CD4-positive, alpha-beta T cell treated with Interleukin-10 for 1 hour (primary cell): ENCODE data around the gene NR3C2.

Source experiments
- DNase-seq: peaks from one replicate; pipeline ENCODE4 v3.0.0-alpha.2; 2020

Gene NR3C2

DNA sequence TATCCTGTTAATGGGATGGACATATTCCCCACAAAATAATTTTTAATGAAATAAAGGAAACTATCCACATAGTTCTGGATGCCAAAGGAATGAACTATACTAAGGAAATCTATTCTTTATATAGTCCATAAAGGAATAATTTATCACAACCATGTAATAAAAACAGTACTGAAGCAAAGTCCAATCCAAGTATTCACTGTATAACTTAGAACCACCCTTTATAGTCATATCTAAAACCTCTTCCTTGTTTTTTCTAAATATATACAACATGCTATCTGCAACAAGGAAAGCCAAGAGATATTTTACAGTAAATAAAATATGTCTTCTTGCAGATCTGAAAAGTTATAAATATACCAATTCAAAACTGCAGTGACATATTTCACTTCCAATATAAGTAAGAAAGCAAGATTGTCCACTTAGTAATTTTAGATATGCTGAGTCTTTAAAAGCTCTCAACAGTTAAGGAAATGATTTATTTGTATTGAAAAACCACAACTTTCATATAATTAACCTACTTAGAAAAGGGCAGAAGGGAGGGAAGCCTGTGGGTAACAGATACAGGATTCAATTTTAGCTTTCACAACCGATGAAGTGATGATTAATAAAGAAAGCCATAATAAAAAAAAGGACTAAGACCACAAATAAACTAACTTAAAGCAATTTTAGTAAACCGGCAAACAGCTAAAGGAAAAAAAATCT is 8.0 kb downstream of the NR3C2 start:
- no peak for DNase-seq

DNA sequence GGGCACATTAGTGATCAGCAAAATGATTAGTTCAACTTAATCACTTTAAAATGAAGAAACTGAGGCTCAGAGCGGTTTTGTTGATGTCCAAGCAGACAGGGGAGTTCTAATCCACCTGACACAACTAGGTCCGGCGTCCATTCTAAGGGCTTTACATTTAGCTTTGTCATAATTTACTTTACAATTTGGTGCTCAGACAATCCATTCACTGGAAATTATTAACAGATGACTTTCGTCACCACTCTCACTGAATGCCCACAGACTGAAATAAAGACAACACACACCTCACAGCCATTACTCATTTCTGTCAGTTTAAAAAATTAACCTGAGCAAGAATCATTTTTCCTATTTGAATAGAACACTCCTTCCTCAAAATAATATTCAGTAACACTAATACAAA is 10.8 kb downstream of the NR3C2 start:
- no peak for DNase-seq

DNA sequence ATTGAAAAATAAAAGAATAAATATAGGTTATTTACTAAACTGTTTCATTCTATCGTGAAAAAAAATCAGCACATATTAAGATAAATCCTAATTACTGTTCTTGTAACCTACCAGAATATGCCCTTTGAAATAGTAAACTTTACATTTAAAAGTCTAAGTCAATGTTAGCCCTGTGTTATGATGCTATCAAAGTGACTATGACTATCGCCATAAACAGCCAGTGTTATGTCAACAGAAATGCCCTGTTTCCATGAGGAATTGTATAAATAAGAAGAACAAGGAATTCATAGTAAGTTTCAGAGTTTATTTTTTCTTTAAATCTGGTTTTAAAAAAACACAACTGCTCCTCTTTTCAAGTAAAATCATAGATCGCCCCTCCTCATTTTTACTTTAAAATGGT is 11.4 kb downstream of the NR3C2 start:
- no peak for DNase-seq

DNA sequence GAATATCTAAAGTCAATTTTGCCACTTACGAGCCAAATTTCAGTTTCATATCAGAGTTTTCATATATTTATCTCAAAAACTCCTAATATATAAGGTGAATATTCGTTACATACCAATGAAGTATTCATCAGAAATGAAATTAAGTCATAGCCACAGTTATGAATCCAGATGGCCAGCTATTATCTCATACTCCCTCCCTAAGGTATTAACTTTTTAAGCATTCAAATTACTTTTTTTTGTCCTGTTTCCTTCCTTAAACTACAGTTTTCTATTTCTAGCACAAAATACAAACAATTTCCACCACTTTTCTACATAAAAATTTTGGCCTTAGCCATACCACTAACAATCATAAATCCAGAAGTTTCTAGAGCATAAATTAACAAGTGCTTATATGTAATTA is 13.0 kb downstream of the NR3C2 start:
- no peak for DNase-seq

DNA sequence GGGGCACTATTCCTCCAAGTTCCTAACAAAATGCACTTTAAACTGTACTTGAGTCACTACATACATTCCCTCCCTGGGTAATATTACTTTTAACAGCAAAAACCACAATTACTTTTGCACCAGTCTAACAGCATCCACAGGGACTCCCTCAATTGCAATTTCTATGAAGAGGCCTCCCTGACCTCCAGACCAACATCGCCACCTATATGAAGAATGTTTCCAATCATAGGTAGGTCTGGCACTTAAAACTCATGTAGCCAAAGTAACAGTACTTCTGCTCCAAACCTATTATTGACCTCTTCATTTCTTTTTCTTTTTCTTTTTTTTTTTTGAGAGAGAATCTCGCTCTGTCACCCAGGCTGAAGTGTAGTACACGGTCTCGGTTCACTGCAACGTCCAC is 15.6 kb downstream of the NR3C2 start:
- no peak for DNase-seq

DNA sequence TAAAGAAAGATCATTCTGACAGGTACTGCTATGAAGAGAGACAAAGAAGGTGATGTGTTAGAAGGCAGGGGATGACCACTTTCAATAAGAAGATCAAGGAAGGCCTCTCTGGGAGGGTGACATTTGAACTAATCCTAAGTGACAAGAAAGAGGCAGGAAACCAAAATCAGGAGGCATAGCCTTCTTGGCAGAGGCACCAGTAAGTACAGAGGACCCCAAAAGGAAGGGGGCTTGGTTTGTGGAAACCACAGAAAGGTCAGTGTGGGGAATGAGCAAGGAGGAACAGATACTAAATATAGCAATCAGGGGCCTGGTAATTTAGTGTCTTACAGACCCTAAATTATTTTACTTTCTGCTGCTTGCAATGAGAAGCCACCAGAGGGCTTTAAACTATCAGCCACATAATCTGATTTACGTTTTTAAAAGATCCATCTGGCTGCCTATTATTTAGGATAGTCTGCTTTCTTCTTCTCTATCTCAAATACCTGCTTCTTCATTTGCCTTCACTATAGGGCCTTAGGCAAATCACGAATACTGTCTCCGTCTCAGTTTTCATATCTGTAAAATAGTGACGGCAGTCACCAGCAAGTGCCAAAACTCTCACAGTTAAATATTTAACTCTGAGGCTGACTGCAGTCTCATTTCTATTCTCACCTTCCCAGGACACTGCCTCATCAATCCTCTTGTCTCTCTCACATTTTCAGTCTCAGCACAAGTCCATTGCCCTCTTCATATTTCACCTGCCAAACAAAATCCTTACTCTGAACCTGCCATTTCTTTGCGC is 16.7 kb downstream of the NR3C2 start:
- DNase-seq = no peak

DNA sequence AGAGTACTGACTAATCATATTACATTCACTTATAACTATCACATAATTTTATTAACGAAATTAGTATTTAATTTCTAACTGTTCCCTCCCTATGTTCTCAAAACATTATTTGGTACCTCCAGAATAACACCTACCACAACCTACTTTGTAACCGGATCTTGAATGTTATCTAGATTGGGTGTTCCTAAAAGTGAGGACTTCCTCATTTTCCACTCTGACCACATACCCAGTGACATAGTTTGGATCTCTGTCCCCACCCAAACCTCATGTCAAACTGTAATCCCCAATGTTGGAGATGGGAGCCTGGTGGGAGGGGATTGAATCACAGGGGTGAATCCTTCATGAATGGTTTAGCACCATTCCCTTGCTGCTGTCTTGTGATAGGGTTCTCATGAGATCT is 21.8 kb downstream of the NR3C2 start:
- no peak for DNase-seq

DNA sequence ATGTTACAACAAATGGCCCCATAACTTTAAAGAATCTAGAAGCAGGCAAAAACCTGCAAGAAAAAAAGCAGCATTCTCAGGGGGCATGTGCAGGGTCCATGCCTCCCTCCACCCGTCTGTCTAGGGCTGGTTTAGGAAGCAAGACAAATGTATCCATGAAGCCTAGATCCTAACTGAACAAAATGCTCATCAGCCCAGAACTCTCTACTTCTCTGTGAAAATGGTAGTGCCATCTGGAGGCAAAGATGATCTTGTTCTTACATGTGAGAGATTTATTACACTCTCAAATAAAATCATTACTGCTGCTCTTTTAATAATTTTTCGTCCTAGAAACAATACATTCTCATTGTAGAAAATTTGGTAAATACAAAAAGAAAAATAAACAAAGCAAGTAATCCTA is 26.7 kb downstream of the NR3C2 start:
- no peak for DNase-seq

DNA sequence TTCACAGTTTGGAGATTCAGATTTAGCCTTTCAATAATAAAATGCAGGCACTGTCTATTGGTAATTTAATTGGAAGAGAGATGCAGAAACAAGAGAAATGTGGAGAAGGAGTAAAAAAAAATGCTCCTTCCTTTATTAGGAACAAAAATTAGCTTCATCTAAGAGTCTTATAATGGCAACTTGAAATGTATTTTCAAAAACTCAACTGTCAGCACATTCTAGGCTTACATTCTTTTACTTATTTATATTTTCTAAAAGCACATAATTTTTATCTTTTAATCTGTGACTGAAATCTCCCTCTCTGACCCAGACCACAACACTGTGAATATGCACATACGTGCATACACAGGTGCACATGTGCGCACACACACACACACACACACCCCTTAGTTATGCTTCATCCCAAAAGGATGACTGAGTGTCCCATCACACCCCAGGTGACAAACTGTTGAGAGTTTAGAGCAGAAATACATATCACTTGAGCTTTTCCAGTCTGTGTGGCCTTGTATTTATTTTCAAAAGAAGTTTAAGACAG is 29.7 kb downstream of the NR3C2 start:
- DNase-seq = no peak

DNA sequence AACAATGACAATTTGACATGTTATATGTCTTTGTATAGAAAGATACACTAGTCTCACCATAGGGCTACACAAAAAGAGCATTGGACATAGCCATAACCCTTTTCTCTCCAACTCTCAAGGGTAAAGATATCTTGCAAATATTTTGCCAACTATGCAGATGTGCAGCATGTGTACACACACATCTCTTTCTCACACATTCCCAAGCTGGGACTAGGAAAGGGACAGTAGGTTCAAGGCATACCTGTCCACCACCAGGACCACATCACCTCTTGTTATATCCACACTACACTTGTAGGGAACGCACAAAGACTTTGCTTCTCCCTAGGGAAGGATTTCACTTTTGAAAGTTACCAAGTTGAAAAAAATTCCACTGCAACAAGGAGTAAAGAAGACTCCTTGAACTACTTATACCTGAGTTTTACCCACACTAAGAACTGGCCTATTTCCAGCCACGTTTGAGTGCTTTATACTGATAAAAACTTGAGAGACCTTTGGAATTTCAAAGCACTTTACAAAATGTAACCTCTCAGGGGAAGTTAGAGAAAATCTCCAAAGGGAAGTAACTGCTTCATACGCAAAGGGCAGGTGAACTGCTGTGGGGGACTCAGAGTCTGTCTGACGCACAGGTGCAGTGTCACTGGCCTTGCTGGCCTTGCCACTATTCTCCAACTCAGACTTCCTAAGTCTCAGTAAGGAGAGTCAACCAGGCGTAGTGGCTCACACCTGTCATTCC is 36.9 kb downstream of the NR3C2 start:
- DNase-seq = no peak

DNA sequence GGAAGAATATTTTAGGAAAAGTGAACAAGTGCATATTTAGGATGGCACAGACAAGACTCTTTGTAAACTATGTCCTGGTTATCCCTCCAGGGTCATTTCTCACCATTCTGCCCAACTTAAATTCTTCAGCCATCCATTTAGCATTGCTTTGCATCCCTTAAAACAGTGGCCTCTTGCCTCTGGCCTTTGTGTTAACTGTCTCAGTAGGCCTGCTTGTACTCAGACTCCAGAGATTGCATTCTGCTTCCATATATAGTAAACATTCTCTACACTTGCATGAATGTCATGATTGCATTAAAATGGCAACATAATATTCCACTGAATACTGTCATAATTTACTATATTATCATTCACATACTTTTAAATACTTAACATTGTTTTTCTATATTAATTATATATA is 43.2 kb downstream of the NR3C2 start:
- DNase-seq = no peak

DNA sequence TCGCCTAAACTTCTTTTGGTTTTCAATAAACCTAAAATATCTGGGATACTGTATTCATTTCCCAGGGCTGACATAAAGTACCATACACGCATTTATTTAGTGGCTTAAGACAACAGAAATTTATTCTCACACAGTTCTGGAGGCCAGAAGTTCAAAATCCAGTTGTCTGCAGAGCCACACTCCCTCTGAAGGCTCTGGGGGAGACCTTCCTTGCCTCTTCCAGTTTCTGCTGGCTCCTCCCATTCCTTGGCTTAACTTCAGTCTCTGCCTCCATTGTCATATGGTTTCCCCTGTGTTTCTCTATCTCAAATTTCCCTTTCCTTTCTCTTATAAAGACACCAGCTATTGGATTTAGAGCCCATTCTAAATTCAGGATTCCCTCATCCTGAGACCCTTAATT is 44.4 kb downstream of the NR3C2 start:
- no peak for DNase-seq

DNA sequence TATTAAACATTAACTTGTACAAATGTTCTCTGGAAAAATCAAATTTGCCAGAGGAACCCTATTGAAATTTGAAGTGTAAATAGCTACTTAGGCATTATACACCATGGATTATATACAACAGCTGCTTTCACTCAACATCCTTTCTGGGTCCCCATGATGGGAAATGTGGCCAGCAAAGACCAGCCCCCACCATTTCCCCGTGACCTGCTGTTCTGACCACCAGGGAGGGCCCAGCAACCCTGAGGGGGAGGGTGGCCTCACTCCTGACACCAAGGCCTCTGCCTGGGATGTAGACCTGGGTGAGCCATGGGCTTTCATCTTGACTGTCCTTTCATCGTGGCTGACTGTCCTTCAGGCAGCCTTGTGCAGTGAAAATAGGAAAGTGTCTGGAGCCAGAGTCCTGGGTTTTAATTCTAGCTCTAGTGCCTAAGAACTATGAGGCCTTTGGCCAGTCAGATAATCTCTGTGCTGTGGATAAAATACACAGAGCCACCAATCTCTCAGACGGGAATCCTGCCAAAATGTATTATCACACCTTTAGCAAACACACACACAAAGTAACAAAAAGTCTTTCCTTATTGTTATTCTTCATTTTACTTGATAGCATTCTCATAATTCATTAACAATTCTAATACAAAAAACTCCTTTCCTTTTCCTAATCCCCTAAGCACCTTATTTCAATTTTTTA is 45.1 kb downstream of the NR3C2 start:
- DNase-seq = no peak

DNA sequence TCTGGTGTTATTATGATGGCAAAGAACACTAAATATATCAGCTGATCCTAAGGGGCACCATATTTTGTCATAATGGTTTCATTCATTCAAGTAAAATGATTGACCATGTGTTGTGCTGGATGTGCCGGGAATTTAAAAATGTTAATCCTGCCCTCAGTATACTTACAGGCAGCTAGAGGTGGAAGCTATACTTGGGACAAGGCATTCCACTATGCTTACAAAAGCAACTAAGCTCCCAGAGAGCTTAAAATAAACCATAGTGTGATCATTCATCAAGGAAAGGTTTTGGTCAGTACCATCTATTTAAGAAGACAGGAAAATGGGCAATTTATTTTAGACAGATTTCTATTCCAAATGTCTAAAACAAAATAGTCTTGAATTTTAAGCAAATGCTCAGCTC is 46.4 kb downstream of the NR3C2 start:
- no peak for DNase-seq

DNA sequence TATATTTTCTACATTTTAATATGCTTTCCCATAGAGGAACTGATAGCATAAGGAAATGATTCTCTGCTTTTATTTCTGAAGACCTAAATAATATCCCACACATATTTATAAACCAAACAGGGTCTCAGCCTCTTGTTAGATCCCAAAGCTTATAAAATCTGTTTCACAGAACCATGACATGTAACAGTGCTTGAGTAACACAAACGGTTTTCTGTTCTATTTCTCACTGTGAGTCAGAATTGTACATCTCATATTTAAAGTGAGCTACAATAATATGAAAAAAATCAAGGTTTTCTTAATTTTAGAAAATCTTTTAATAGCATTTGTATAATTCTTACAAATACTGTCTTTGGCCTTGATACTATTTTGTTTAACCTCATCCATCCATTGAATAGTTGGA is 51.2 kb downstream of the NR3C2 start:
- DNase-seq = no peak

DNA sequence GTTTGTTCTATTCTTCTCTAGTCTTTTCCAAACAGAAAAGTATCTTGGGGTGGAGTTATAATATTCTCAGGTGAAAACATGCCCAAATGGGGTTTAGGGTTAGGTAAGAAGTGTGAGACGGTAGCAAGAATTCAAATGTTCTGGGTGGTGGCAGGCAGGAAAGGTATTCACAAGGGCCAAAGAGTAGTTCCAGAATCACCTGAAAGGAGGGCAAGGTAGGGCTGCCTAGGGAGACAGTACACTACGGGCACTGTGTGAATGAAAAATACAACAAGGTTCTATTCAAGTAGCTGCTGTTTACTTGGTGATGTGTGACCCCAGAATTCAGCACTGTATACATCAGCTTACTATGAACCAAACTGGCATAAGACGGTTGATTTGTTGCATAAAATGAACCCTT is 51.9 kb downstream of the NR3C2 start:
- DNase-seq = no peak

DNA sequence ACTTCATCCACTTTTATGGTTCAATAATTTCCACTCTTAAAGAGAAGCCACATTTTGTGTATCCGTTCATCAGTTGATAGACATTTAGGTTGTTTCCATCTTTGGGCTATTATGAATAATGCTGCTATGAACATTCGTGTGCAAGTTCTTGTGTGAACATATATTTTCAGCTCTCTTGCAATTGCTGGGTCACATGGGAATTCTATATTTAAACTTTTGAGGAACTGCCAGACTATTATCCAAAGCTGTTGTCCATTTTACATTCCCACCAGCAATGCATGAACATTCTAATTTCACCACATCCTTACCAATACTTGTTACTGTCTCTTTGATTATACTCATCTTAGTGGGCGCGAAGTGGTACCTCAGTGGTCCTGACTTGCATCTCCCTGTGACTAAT is 61.9 kb downstream of the NR3C2 start:
- no peak for DNase-seq

DNA sequence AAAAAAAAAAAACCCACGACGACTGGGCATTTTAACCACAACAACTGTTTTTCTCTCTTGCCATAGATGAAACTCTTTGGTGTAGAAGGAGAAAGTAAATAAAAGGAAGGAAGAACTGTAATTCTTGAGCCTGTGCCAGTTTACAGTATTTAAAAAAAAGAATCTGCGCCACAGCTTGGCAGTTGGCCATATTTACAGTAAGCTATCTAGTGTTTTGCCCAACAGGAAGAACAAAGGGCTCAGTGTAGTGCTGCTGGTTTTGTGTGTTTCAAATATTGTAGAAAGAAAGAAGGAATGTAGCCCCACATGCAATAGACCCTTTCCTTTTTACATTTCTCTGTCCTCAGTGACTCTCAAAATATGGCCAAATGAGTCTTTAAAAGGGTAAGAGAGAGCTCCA is 66.1 kb downstream of the NR3C2 start:
- peak; percentile 68 for DNase-seq

DNA sequence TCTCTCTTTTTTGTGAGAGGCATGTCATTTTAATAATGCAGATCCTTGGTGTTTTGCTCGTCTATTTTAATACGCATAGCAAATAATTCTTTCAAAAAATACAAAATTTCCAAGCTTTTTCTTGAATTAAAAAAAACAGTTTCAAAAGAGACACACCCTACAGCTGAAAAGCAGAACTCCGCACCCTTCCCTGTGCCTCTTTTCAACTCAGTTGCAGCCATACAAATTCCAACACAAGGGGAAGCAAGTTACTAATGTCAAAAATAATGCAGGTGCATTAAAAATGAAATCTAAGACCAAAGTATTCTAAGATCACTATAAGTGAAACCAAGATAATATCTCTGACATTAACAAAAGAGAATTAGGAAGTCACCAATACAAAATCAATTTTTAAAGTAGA is 66.6 kb downstream of the NR3C2 start:
- DNase-seq = no peak

DNA sequence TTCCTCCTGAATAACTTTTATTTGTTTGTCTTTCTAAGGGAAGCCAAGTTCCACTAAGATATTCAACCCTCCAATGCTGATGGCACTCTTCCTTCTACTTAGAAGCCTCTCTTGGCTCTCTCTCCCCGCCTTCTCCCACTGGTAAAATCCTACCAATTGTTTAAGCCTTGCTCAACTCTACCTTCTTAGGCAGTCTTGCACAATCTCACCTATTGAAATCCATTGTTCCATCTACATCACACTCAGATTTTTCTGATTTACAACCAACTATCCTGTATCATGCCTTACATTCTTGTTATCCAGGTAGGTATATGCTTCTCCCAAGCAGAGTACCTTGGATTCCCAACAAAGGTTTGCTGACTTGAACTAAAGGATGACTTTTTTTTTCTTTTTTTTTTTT is 69.1 kb downstream of the NR3C2 start:
- DNase-seq = no peak

DNA sequence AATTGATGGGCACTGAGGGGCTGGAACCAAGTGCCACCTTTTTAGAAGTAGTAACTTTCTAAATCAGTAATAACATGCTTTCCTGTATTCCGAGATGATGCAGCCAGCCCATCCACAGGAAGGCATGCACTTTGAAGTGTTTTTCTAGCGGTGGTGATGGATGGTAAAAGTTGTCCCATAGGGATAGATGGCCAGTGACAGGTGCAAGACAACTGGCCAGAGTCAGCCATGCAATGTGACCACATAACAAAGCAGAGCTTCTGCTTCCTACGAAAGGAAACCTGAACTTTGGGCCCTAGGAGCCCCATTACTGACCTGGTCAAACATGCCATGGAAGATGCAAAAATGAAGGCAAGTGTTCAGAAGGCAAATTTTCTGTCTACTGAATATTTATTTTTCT is 72.3 kb downstream of the NR3C2 start:
- no peak for DNase-seq

DNA sequence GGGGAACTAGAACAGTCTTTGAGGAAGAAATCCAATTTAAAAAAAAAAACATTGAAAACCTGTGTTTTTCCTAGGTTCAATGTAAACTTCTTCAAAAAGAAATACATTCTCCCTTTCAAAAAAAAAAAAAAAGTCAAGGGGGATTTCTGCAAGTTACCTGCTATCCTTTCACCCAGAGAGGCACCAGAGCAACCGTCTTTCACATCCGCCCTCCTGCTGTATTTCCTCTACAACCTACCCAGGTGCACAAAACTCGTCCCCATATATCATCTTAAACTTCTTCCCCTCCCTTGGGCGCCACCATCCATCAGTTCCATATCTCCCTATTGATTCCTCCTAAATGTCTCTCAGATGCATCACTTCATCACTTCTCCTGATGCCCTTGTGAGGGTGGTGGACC is 74.5 kb downstream of the NR3C2 start:
- no peak for DNase-seq

DNA sequence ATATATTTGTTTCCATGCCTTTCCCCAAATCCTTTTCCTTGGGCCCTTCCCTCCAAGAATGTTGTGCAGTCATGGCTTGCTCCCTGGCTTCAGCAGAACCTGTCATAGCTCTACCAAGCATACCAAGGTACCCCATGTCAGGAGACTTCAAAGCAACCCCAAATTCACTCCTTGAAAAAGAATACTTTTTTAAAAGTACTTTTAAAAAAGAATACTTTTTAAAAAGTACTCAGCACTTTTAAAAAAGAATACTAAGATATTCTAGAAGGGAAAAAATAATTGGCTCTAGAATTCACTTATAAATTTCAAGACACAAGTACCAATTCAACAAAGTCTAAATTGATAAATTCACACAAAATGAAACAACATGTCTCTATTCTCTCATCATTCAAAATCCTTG is 76.0 kb downstream of the NR3C2 start:
- DNase-seq = no peak
